WTC11 (cell line): ENCODE measurements around the gene TNFRSF6B. TPM values are rescaled to one million over a fixed set of nuclear protein-coding genes. Genes with fewer than 3 reads are reported as not detected.
"Not testable (repeated sequence)": the region's sequence is repeated elsewhere in the genome, so short reads cannot be mapped to it uniquely, and the experiment has no call there.

Experiments used
- ATAC-seq: fragments of 200-7000 bp; cut with Tn5 transposase; 2 replicates; pipeline ENCODE4 v1.10.0; 2021; ENCODE audit warnings: mild to moderate bottlenecking, moderate library complexity
- CTCF ChIA-PET: fragments of 300-600 bp; sonication (Branson Sonifier 250); formaldehyde crosslinking; loops from one replicate; lab custom pipeline; 2021; ENCODE audit warnings: antibody characterized with exemption; lab: Charles Lee
- POLR2A ChIA-PET: fragments of 350-600 bp; sonication (Branson Sonifier 250); formaldehyde crosslinking; loops from one replicate; lab custom pipeline; 2021; ENCODE audit warnings: antibody characterized with exemption; lab: Charles Lee
- DNase-seq: peaks from one replicate; pipeline ENCODE4 v3.0.0; 2021; ENCODE audit warnings: low spot score
- H3K27ac Mint-ChIP-seq: 2 replicates; pipeline ENCODE4 v1.8.0; 2021; ENCODE audit warnings: mixed read lengths
- H3K27me3 Mint-ChIP-seq: 2 replicates; pipeline ENCODE4 v1.8.0; 2021; ENCODE audit warnings: low read depth, mild to moderate bottlenecking, moderate library complexity, mixed read lengths
- H3K36me3 Mint-ChIP-seq: 2 replicates; pipeline ENCODE4 v1.8.0; 2021; ENCODE audit warnings: mixed read lengths
- H3K4me1 Mint-ChIP-seq: 2 replicates; pipeline ENCODE4 v1.8.0; 2022; ENCODE audit warnings: mixed read lengths
- H3K4me3 Mint-ChIP-seq: 2 replicates; pipeline ENCODE4 v1.8.0; 2021; ENCODE audit warnings: mild to moderate bottlenecking, moderate library complexity, mixed read lengths
- H3K9me3 Mint-ChIP-seq: 2 replicates; pipeline ENCODE4 v1.8.0; 2021; ENCODE audit warnings: mixed read lengths
- ATF1 ChIP-seq: sonication (generic); formaldehyde crosslinking; IDR thresholded peaks from 2 replicates; pipeline ENCODE4 v1.8.1; 2023; ENCODE audit warnings: mild to moderate bottlenecking, moderate library complexity, missing genetic modification reagents
- ATF3 ChIP-seq: sonication (generic); formaldehyde crosslinking; conservative IDR thresholded peaks from 2 replicates; pipeline ENCODE4 v1.8.1; 2022; ENCODE audit warnings: mild to moderate bottlenecking, missing genetic modification reagents
- ATF6 ChIP-seq: sonication (generic); formaldehyde crosslinking; IDR thresholded peaks from 2 replicates; pipeline ENCODE4 v1.8.1; 2023; ENCODE audit warnings: mild to moderate bottlenecking, missing genetic modification reagents
- CREM ChIP-seq: sonication (generic); formaldehyde crosslinking; IDR thresholded peaks from 2 replicates; pipeline ENCODE4 v1.8.1; 2022; ENCODE audit warnings: mild to moderate bottlenecking, missing genetic modification reagents, moderate library complexity
- GTF2I ChIP-seq: fragments of 250-450 bp; sonication (Bioruptor Pico); conservative IDR thresholded peaks from 2 replicates; pipeline ENCODE4 v1.4.0; 2021; ENCODE audit warnings: mild to moderate bottlenecking
- NFYB ChIP-seq: sonication (generic); formaldehyde crosslinking; conservative IDR thresholded peaks from 2 replicates; pipeline ENCODE4 v1.8.0; 2022; ENCODE audit warnings: low read depth, missing genetic modification reagents
- NR1H2 ChIP-seq: sonication (generic); formaldehyde crosslinking; IDR thresholded peaks from 2 replicates; pipeline ENCODE4 v1.9.0; 2021; ENCODE audit warnings: mild to moderate bottlenecking, moderate library complexity, missing genetic modification reagents
- NR3C1 ChIP-seq: sonication (generic); formaldehyde crosslinking; conservative IDR thresholded peaks from 2 replicates; pipeline ENCODE4 v1.8.1; 2023; ENCODE audit warnings: low read depth, mild to moderate bottlenecking, missing genetic modification reagents
- PREB ChIP-seq: sonication (generic); formaldehyde crosslinking; IDR thresholded peaks from 2 replicates; pipeline ENCODE4 v1.8.1; 2022; ENCODE audit warnings: mild to moderate bottlenecking, missing genetic modification reagents, moderate library complexity, borderline replicate concordance
- SMAD3 ChIP-seq: sonication (generic); formaldehyde crosslinking; IDR thresholded peaks from 2 replicates; pipeline ENCODE4 v1.8.0; 2022; ENCODE audit warnings: missing genetic modification reagents, mild to moderate bottlenecking, borderline replicate concordance
- SMAD4 ChIP-seq: sonication (generic); formaldehyde crosslinking; IDR thresholded peaks from 2 replicates; pipeline ENCODE4 v1.8.0; 2022; ENCODE audit warnings: mild to moderate bottlenecking, missing genetic modification reagents
- SOX15 ChIP-seq: fragments of 250-450 bp; sonication (Bioruptor Pico); IDR thresholded peaks from 2 replicates; pipeline ENCODE4 v1.9.0; 2021; ENCODE audit warnings: mild to moderate bottlenecking
- TCF7 ChIP-seq: sonication (generic); formaldehyde crosslinking; IDR thresholded peaks from 2 replicates; pipeline ENCODE4 v1.8.0; 2022; ENCODE audit warnings: mild to moderate bottlenecking, low read depth, missing genetic modification reagents, moderate library complexity
- TEAD1 ChIP-seq: sonication (generic); formaldehyde crosslinking; IDR thresholded peaks from 2 replicates; pipeline ENCODE4 v1.8.0; 2022; ENCODE audit warnings: mild to moderate bottlenecking, missing genetic modification reagents
- TEAD4 ChIP-seq: sonication (generic); formaldehyde crosslinking; IDR thresholded peaks from 2 replicates; pipeline ENCODE4 v1.8.0; 2022; ENCODE audit warnings: mild to moderate bottlenecking, missing genetic modification reagents
- ZNF219 ChIP-seq: sonication (generic); formaldehyde crosslinking; IDR thresholded peaks from 2 replicates; pipeline ENCODE4 v1.8.0; 2023; ENCODE audit warnings: missing genetic modification reagents, mild to moderate bottlenecking, borderline replicate concordance
- ZNF232 ChIP-seq: sonication (generic); formaldehyde crosslinking; IDR thresholded peaks from 2 replicates; pipeline ENCODE4 v1.8.0; 2022; ENCODE audit warnings: mild to moderate bottlenecking, missing genetic modification reagents
- ZNF263 ChIP-seq: sonication (generic); formaldehyde crosslinking; IDR thresholded peaks from 2 replicates; pipeline ENCODE4 v1.8.1; 2022; ENCODE audit warnings: low read depth, mild to moderate bottlenecking, moderate library complexity, missing genetic modification reagents
- ZNF317 ChIP-seq: sonication (generic); formaldehyde crosslinking; IDR thresholded peaks from 2 replicates; pipeline ENCODE4 v1.8.1; 2023; ENCODE audit warnings: low read depth, mild to moderate bottlenecking, moderate library complexity, missing genetic modification reagents, borderline replicate concordance
- ZNF416 ChIP-seq: fragments of 250-450 bp; sonication (Bioruptor Pico); IDR thresholded peaks from 2 replicates; pipeline ENCODE4 v1.9.0; 2021; ENCODE audit warnings: mild to moderate bottlenecking, inconsistent platforms
- ZNF423 ChIP-seq: fragments of 250-450 bp; sonication (Bioruptor Pico); IDR thresholded peaks from 2 replicates; pipeline ENCODE4 v2.1.2; 2022; ENCODE audit warnings: mild to moderate bottlenecking, moderate library complexity
- total RNA-seq: library from RNA; stranded (reverse); gene quantifications from 3 replicates; pipeline ENCODE4 v1.2.3, GENCODE V29; 2021
- TF ChIP-seq, protein P1 (sequence below): fragments of 250-450 bp; sonication (Bioruptor Pico); IDR thresholded peaks from 2 replicates; pipeline ENCODE4 v2.1.2; 2022; ENCODE audit warnings: mild to moderate bottlenecking, moderate library complexity
- TF ChIP-seq, protein P2 (sequence below): sonication (generic); formaldehyde crosslinking; IDR thresholded peaks from 2 replicates; pipeline ENCODE4 v1.8.1; 2023; ENCODE audit warnings: mild to moderate bottlenecking, missing genetic modification reagents, moderate library complexity
- TF ChIP-seq, protein P3 (sequence below): sonication (generic); formaldehyde crosslinking; IDR thresholded peaks from 2 replicates; pipeline ENCODE4 v1.8.1; 2022; ENCODE audit warnings: mild to moderate bottlenecking, moderate library complexity, missing genetic modification reagents
- TF ChIP-seq, protein P4 (sequence below): fragments of 250-450 bp; sonication (Bioruptor Pico); conservative IDR thresholded peaks from 2 replicates; pipeline ENCODE4 v1.9.0; 2021; ENCODE audit warnings: mild to moderate bottlenecking

TNFRSF6B gene
- total RNA-seq, 1 experiment from 2014 or later = not detected

DNA sequence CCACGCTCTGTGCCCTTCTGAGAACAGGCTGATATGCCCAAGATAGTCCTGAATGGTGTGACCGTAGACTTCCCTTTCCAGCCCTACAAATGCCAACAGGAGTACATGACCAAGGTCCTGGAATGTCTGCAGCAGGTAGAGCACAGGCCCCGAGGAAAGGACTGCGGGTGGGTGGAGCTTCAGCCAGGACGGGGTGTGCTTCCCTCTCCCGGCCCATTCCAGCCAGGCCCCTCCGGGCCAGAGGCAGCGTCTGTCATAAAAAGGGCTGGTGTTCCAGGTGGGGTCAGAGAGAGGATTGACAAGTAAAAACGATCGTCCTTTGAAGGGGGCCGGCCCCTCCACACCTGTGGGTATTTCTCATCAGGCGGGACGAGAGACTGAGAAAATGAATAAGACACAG lies 37.1 kb upstream of the TNFRSF6B start:
- Mint-ChIP-seq H3K4me3 (peak overlapping the region; percentile 89), H3K27ac (no peak overlapping the region), H3K36me3 (peaks cover 3% of the 10 kb centered on the region; the same call in 1 of the 2 replicates), H3K9me3 (no peaks in the 10 kb centered on the region), H3K27me3 (no peaks in the 10 kb centered on the region)
- ChIA-PET POLR2A (no interaction called here), CTCF (interaction anchor here (1.0 to 1.1 kb wide), 2 partner anchors 86 to 116 kb away, joined by 4 read pairs; no protein-coding TSS in a partner anchor)
- ATAC-seq = no peak
- no peak for DNase-seq
- TF ChIP-seq, protein P1, sequence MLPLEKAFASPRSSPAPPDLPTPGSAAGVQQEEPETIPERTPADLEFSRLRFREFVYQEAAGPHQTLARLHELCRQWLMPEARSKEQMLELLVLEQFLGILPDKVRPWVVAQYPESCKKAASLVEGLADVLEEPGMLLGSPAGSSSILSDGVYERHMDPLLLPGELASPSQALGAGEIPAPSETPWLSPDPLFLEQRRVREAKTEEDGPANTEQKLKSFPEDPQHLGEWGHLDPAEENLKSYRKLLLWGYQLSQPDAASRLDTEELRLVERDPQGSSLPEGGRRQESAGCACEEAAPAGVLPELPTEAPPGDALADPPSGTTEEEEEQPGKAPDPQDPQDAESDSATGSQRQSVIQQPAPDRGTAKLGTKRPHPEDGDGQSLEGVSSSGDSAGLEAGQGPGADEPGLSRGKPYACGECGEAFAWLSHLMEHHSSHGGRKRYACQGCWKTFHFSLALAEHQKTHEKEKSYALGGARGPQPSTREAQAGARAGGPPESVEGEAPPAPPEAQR (CRISPR knock-in tag) = no peak
- TF ChIP-seq ZNF317 (CRISPR knock-in tag) (no peak), ATF6 (CRISPR knock-in tag) (no peak), PREB (CRISPR knock-in tag) (no peak), TCF7 (CRISPR knock-in tag) (no peak), NR1H2 (CRISPR knock-in tag) (no peak), NR3C1 (CRISPR knock-in tag) (no peak), NFYB (no peak), ZNF416 (CRISPR knock-in tag) (no peak), ZNF219 (no peak), SMAD3 (CRISPR knock-in tag) (no peak)
- TF ChIP-seq, protein P2, sequence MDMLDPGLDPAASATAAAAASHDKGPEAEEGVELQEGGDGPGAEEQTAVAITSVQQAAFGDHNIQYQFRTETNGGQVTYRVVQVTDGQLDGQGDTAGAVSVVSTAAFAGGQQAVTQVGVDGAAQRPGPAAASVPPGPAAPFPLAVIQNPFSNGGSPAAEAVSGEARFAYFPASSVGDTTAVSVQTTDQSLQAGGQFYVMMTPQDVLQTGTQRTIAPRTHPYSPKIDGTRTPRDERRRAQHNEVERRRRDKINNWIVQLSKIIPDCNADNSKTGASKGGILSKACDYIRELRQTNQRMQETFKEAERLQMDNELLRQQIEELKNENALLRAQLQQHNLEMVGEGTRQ = no peak
- TF ChIP-seq, protein P3, sequence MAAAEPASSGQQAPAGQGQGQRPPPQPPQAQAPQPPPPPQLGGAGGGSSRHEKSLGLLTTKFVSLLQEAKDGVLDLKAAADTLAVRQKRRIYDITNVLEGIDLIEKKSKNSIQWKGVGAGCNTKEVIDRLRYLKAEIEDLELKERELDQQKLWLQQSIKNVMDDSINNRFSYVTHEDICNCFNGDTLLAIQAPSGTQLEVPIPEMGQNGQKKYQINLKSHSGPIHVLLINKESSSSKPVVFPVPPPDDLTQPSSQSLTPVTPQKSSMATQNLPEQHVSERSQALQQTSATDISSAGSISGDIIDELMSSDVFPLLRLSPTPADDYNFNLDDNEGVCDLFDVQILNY = no peak
- TF ChIP-seq, all 79 proteins: peak for 0
- H3K4me1 Mint-ChIP-seq = peaks cover 16% of the 10 kb centered on the region

- H3K27me3 Mint-ChIP-seq, H3K36me3 Mint-ChIP-seq, ATAC-seq, H3K27ac Mint-ChIP-seq, DNase-seq, CTCF ChIA-PET, POLR2A ChIA-PET, H3K9me3 Mint-ChIP-seq: not testable (repeated sequence)
- peak overlapping the region; percentile 89 for H3K4me3 Mint-ChIP-seq
- H3K4me1 Mint-ChIP-seq = peaks cover 12% of the 10 kb centered on the region
Observed at GRCh38 chr20:63660174-63660573, 36.3 kb upstream of the TNFRSF6B start.

DNA sequence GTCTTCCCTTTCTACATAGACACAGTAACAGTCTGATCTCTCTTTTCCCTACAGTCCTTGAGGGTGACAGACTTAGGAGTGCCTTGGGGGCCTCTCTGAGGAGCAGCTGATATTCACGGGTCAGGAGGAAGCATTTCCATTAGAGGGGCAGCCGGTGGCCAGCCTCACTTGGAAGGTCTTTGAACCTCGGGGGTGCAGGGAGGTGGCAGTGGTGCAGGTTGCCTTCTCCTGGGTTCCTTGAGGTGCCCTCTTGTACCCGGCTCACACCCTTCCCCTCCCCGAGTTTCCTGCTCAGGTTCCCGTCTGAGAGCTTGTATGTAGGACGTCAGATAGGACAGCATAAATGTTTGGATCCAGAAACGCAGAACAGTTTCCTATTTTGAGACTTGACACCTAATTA lies 35.8 kb upstream of the TNFRSF6B start:
- H3K9me3 Mint-ChIP-seq = no peaks in the 10 kb centered on the region
- peaks cover 12% of the 10 kb centered on the region for H3K4me1 Mint-ChIP-seq
- DNase-seq (no peak), ATAC-seq (no peak)
- no peak overlapping the region; the same call in 1 of the 2 replicates for H3K4me3 Mint-ChIP-seq
- peaks cover 3% of the 10 kb centered on the region; the same call in 1 of the 2 replicates for H3K36me3 Mint-ChIP-seq
- ChIA-PET CTCF (no interaction called here), POLR2A (no interaction called here)
- no peak overlapping the region for H3K27ac Mint-ChIP-seq
- no peaks in the 10 kb centered on the region for H3K27me3 Mint-ChIP-seq
- TF ChIP-seq CREM (CRISPR knock-in tag) (no peak), TEAD1 (CRISPR knock-in tag) (no peak), ZNF219 (no peak), TEAD4 (no peak), SOX15 (CRISPR knock-in tag) (no peak), GTF2I (no peak), ZNF263 (CRISPR knock-in tag) (no peak), SMAD4 (CRISPR knock-in tag) (no peak), ATF1 (CRISPR knock-in tag) (no peak), ZNF232 (no peak), ZNF416 (CRISPR knock-in tag) (no peak), SMAD3 (CRISPR knock-in tag) (no peak), ZNF423 (no peak), ATF3 (no peak)
- TF ChIP-seq, protein P4, sequence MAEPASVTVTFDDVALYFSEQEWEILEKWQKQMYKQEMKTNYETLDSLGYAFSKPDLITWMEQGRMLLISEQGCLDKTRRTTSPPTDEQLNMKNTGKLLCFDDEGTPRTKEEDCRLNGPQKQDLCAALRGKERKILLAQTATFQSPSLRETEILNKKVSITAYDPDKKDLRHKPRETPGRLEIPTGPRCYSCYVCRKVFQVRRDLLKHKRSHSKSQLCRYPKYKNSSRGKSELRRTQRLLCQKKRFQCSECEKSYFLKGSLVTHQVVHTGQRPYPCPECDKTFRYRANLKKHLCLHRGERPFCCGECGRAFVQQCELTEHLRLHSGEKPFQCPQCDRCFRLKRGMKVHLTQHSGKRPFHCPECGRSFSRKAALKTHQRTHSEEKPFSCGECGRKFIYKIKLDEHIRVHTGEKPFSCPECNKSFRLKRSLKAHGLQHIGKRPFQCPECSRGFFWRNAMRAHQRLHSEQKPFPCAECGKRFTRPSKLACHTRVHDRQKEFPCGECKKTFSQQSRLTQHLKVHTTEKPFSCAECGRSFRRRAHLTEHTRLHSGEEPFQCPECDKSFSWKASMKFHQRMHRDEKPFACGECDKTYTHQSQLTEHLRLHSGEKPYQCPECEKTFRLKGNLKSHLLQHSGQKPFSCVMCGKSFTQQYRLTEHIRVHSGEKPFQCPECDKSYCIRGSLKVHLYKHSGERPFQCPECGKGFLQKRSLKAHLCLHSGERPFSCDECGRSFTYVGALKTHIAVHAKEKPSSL (CRISPR knock-in tag) = no peak
